NCI-H446 treated with DMSO at 0.1 percent for 48 hours (cell line): ENCODE results near the gene OTUD6A.
"Not testable (repeated sequence)": the region's sequence is repeated elsewhere in the genome, so short reads cannot be mapped to it uniquely, and the experiment has no call there.

Experiments used
- DNase-seq: peaks from one replicate; lab custom pipeline; 2025; lab: John Stamatoyannopoulos, UW

Gene OTUD6A

GRCh38 chrX:70049406-70049805 lies 12.9 kb upstream of the OTUD6A start:
- DNase-seq, result no peak

- DNase-seq, result no peak
Observed at GRCh38 chrX:70049925-70050324, 12.3 kb upstream of the OTUD6A start, which contains the start of gene AWAT2. Gene AWAT2, minus strand, starts transcription at chrX:70049938. Its CDS starts 6 bp downstream, at chrX:70049932.

- no peak for DNase-seq
Observed at GRCh38 chrX:70052895-70053615, 9.2 kb upstream of the OTUD6A start.

GRCh38 chrX:70054391-70054790 lies 7.9 kb upstream of the OTUD6A start:
- no peak for DNase-seq

- DNase-seq, result no peak
Observed at GRCh38 chrX:70062961-70063550, 799 bp downstream of the OTUD6A start.

GRCh38 chrX:70066646-70067045 lies 4.4 kb downstream of the OTUD6A start:
- DNase-seq, result no peak

GRCh38 chrX:70079297-70079696 lies 17.0 kb downstream of the OTUD6A start:
- no peak for DNase-seq

GRCh38 chrX:70079870-70080269 lies 17.6 kb downstream of the OTUD6A start:
- no peak for DNase-seq

- no peak for DNase-seq
Observed at GRCh38 chrX:70082723-70083122, 20.5 kb downstream of the OTUD6A start.

GRCh38 chrX:70084592-70085240 lies 22.5 kb downstream of the OTUD6A start:
- DNase-seq, result no peak

GRCh38 chrX:70087857-70088630 lies 25.8 kb downstream of the OTUD6A start:
- DNase-seq, result peak; percentile 18

GRCh38 chrX:70088751-70089150 lies 26.5 kb downstream of the OTUD6A start:
- no peak for DNase-seq

GRCh38 chrX:70089604-70090297 lies 27.5 kb downstream of the OTUD6A start:
- DNase-seq, result no peak

- DNase-seq, result no peak
Observed at GRCh38 chrX:70092247-70092646, 30.0 kb downstream of the OTUD6A start.

GRCh38 chrX:70096052-70096451 lies 33.8 kb downstream of the OTUD6A start:
- DNase-seq, result no peak

GRCh38 chrX:70105229-70105628 lies 43.0 kb downstream of the OTUD6A start:
- DNase-seq, result no peak

- not testable (repeated sequence) for DNase-seq
Observed at GRCh38 chrX:70111436-70112026, 49.3 kb downstream of the OTUD6A start.
